ENCODE measurements around the gene UCKL1. TPM values are rescaled to one million over a fixed set of nuclear protein-coding genes. Genes with fewer than 3 reads are reported as not detected.

UCKL1 gene
- total RNA-seq, 1 donor from 2014 or later: 48.7 TPM

DNA sequence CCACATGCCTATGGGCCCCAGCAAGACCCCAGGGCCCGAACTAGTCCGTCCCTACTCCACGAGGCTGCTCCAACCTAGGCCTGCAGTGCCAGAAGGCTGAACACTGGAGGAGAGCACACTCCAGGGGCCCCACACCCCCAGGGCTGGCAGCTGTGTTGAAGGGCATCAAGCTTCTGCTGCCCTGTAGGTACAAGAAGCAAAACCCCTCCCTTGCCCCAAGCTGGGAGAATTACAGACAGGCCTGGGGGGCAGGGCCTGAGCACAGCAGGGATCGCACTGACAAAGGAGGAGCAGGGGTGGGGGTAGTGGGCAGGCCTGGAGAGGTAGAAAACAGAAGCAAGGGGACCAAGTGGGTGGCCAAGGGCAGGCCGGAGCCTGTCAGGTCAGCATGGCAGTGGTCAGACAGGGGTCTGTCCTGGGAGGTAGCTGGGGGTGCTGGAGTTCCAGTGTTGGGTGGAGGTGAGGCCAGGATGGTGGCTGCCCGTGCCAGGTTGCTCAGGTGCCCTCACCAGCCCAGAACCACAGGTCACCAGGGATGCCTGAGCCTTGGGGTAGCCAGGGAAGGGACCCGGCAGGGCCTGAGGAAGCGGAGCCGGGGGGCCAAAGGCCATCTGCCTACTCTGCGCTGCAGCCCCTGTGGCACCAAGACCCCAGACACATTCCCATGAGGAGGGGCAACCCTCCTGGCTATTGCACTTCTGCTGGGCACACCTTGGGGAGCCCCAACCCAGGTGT, 2.9 kb upstream of the UCKL1 start:
- no peak for DNase-seq

- no peak for DNase-seq
These were observed 2.3 kb upstream of the UCKL1 start for GRCh38 chr20:63958471-63958870.

- DNase-seq: peak; percentile 65
These were observed 1.6 kb upstream of the UCKL1 start for GRCh38 chr20:63957690-63958441.

- peak; percentile 86 for DNase-seq
These were observed 931 bp upstream of the UCKL1 start for GRCh38 chr20:63957004-63957689.

DNA sequence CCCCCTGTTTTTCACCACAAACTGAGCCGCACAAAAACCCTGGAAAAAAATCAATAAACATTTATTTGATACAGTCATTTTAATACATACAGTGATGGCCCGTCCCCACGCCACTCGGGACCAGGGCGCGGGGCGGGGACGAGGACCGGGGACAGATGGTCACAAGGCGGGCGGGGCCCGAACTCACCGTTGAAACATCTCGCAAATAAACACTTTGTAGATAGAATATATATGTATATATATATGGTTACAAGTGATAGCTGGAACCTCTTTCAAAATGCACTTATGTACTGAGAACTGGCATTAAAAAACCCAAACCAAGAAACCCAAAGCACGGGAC, 418 bp upstream of the UCKL1 start:
- DNase-seq: no peak

- peak; percentile 37 for DNase-seq
These were observed 862 bp downstream of the UCKL1 start for GRCh38 chr20:63955281-63955826.

- no peak for DNase-seq
These were observed 2.3 kb downstream of the UCKL1 start for GRCh38 chr20:63953764-63954429.

GRCh38 chr20:63952769-63953168, 3.4 kb downstream of the UCKL1 start:
- no peak for DNase-seq

- no peak for DNase-seq
These were observed 4.0 kb downstream of the UCKL1 start for GRCh38 chr20:63952210-63952535.

DNA sequence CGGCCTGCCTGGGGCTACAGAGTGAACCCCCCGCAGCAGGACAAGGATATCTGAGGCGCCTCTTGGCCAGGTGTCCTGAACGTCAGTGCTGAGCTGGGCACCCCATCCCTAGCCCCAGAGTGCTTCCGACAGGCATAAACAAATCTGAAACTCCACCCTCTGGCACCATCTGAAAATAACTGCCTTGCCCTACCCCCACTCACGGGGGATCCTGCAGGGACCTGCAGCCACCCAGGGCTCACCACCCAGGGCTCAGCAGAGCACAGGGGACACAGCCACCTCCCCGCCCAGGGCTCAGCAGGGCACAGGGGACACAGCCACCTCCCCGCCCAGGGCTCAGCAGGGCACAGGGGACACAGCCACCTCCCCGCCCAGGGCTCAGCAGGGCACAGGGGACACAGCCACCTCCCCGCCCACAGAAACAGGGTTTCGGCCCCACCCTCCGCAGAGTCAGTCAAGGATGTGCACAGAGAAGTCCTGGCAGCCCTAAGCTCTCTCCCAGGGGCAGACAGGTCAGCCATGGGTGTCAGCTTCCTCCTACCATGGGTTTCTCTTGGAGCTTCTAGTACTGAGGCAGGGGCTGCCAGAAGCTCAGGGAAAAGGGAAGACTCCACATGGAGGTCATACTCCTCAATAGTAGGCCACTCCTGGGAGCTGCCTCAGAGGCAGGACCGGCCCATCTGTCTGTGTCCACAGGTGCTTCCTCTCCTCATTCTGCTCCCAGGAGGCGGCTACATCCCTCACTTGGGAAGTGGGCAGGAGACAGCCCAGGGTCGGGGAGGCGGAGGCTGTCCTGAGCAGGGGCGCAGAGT, 4.6 kb downstream of the UCKL1 start:
- no peak for DNase-seq

DNA sequence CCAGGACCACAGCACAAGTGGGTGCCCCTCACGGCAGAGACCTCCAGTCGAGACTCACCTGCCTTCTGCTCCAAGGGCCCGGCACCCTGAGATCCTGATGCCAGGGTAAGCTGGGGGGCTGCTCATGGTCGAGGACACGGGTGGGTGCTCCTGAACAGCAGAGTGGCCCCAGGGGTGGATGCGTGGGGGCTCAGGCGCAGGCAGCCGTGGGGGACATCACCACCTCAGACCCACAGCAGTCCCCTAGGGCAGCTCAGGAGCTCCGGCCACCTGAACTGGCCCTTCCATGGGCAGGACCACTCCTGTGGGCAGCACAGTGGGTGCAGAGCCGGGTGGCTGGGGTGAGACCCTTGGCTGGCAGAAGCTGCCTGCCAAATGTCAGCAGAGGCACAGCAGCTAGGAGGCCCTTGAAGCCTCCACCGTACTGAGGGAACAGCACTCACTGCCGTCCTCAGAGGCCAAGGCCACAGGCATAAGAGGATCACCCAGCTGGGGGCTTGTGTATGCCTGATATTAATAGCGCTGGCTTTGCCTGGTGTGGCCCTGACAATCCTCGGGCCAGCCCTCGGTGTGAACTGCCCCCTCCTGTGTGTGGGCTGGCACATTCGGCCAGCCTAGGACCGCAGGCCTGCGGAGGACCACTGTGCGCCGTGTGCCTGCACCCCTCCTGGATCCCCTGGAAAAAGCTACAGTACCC, 5.4 kb downstream of the UCKL1 start:
- DNase-seq: peak; percentile 49

GRCh38 chr20:63947638-63948456, 8.4 kb downstream of the UCKL1 start:
- DNase-seq: no peak

DNA sequence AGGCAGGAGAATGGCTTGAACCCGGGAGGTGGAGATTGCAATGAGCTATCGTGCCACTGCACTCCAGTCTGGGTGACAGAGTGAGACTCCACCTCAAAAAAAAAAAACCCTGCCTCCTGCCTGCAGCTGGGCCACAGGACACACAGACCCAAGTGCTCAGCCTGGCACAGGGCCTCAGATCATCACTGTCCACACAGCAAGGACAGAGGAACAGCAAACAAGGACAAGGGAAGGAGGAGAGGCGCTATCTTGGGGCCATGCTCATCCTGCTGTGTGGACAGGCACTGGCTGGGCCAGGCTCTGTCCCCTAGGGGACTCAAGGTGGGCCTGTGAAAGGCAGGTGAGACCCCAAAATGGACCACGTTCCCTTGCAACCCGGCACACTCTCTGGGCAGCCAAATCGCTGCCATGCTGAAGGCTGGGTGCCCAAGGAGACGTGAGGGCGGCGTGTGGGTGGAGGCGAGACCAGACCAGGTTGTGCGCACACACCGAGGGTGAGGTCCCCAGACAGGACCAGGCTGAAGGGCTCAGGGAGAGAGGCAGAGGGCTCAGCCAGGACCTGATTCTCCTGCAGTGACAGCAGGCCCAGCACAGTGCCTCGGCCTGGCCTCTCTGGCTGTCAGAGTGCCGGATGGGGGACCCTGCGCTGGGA, 9.1 kb downstream of the UCKL1 start:
- DNase-seq: no peak

DNA sequence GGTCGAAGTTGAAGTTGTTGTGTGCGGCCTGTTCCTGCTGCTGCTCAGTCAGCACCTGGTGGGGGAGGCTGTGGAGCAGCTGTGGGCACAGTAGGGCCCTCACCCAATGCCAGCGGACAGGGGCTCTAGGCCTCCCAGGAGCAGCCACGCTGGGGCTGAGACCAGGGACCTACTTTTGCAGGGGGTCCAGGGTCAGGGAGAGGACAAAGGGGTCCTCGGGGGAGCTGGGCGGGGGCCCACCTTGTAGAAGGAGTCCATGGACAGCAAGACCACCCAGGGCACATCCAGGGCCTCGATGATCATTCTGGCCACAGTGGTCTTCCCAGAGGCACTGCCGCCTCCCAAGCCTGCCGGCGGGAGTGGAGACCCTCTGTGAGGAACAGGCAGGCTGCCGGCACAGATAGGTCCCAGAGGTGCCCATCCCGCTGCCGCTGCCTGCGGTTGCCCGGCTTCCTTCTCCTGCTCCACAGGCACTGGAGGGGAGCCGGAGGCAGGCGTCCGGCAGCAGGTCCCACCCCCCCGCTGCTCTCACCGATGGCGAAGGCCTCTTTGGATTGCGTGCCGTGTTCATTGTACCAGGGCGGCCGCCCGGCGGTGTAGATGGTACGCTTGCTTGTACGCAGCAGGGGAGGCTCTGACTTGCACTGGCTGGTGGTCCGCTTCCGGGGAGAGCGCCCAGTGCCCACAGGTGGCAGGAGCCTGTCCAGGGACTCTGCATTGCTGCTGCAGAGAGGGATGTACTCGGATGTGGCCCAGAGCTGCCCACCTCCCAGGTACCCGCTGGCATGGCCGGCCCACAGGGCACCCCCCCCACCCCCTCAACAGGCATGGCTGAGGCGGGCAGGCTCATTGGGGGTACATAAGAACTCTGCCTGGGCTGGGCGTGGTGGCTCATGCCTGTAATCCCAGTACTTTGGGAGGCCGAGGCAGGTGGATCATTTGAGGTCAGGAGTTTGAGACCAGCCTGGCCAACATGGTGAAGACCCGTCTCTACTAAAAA, 10.0 kb downstream of the UCKL1 start:
- no peak for DNase-seq

DNA sequence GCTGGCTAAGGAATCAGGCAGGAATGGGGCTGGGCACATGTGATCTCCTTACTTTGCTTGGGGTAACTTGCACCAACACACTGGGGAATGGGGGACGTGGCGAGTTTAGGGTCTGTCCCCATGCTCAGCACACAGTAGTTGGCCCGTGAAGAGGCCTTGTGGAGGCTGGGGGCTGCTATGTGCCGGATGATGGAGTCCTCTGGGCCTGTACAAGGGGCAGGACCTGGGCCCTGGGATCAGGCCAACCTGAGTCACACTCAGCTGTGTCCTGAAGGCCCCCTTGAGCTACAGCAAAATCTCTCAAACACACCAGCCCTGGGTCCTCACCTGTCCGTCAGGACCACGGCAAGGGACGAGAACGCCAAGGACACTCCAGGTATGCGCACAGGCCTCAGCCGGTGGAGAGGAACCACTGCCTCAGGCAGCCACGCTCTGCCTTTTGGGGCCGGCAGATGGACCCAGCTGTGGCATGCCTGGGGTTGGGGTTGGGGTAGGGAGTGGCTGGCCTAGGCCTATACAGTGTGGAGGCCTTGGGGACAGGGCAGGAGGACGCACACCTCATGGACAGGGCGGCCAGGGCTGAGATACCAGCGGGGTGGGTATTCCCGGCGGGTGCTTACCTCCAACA, 11.1 kb downstream of the UCKL1 start:
- DNase-seq: no peak

GRCh38 chr20:63944078-63944941, 11.9 kb downstream of the UCKL1 start:
- no peak for DNase-seq

DNA sequence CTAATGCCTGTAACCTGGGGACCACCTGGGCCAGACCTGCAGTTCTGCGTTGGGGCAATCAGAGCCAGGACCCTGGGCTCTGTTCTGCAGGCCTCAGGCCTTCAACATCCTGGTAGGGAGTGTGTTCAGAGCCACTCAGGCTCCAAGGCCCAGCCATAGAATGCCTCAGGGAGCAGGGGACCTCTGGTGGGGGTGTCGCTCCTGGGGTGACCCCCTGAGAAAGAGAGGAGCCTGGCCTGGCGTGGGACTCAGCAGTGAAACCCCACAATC, 12.5 kb downstream of the UCKL1 start:
- DNase-seq: no peak

Measured in tongue (tissue), 2 donors.